ENCODE results near the gene JUNB. TPM values are rescaled to one million over a fixed set of nuclear protein-coding genes. Genes with fewer than 3 reads are reported as not detected.

Gene JUNB
- total RNA-seq, 1 experiment from 2014 or later, result 6.6 TPM

DNA sequence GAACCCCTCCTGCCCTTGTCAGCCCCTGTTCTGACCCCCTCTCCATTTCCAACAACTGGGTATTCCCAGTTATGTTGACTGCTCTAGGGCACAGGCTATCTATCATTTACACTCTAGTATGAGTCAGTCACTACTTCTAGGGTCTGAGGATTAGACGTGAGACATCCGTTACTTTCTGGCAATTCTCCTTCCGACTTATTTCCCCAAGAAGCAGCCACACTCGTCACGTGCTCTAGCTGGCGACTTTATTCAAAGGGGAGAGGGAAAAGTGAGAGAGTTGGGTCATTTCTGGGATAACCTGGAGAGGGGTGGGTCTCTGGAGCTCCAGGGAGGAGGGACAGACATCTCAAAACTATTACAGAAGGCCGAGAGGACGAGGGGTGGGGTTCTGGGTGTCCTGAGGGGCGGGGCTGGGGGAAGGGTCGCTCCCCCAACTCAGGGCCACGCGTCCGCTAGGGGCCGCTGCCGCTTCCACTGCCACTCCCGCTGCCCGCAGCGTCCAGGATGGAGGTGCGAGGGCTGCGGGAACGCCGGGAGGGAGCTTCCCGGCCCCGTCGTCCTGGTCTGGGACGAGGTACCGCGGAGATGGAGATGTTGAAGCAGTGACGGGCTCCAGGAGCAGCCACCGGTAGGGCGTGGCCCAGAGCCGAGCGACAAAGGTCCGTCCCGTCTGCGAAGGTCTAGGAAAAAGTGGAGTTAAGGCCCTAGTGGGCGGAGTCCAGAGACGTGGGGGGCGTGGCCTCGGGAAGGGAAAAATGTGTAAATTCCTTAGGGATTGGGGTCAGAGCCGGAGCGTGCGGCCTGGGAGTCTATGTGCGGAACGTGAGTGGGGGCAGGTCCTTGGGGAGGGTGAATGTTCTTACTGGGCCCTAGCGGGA lies 34.2 kb downstream of the JUNB start:
- peaks cover 21% of the 10 kb centered on the region for H3K4me1 Mint-ChIP-seq
- H3K27ac Mint-ChIP-seq, result peak overlapping the region; percentile 89
- no peaks in the 10 kb centered on the region for H3K36me3 Mint-ChIP-seq
- H3K4me3 Mint-ChIP-seq, result peak overlapping the region; percentile 77
- H3K9me3 Mint-ChIP-seq, result peaks cover 4% of the 10 kb centered on the region; the same call in 1 of the 2 replicates
- DNase-seq (ENCODE audit: low spot score) (peak; percentile 94), ATAC-seq (peak; percentile 85)
- ChIA-PET POLR2A (interaction anchor here (0.6 to 1.1 kb wide), 4 partner anchors 23 to 1560 kb away, joined by 3 to 6 read pairs (median 4); partner anchors contain the start of gene DNASE2), CTCF (interaction anchor here (0.5 to 5.4 kb wide), 42 partner anchors 9 to 740 kb away, joined by 3 to 103 read pairs (median 5); partner anchors contain the start of genes CALR, DNASE2, GCDH and GET3)
- H3K27me3 Mint-ChIP-seq (ENCODE audit: low read depth), result peaks cover 31% of the 10 kb centered on the region
- TF ChIP-seq, protein P1, sequence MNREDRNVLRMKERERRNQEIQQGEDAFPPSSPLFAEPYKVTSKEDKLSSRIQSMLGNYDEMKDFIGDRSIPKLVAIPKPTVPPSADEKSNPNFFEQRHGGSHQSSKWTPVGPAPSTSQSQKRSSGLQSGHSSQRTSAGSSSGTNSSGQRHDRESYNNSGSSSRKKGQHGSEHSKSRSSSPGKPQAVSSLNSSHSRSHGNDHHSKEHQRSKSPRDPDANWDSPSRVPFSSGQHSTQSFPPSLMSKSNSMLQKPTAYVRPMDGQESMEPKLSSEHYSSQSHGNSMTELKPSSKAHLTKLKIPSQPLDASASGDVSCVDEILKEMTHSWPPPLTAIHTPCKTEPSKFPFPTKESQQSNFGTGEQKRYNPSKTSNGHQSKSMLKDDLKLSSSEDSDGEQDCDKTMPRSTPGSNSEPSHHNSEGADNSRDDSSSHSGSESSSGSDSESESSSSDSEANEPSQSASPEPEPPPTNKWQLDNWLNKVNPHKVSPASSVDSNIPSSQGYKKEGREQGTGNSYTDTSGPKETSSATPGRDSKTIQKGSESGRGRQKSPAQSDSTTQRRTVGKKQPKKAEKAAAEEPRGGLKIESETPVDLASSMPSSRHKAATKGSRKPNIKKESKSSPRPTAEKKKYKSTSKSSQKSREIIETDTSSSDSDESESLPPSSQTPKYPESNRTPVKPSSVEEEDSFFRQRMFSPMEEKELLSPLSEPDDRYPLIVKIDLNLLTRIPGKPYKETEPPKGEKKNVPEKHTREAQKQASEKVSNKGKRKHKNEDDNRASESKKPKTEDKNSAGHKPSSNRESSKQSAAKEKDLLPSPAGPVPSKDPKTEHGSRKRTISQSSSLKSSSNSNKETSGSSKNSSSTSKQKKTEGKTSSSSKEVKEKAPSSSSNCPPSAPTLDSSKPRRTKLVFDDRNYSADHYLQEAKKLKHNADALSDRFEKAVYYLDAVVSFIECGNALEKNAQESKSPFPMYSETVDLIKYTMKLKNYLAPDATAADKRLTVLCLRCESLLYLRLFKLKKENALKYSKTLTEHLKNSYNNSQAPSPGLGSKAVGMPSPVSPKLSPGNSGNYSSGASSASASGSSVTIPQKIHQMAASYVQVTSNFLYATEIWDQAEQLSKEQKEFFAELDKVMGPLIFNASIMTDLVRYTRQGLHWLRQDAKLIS (CRISPR knock-in tag; IDR thresholded peaks at IDR 0.05; ENCODE audit: borderline replicate concordance), result no peak
- TF ChIP-seq MYBL2 (CRISPR knock-in tag; IDR thresholded peaks at IDR 0.05), result 0 out of 2 replicates have a peak, but pooled peaks have one; percentile 52
- 0 out of 2 replicates have a peak, but pooled peaks have one; percentile 20 for TF ChIP-seq PRDM15 (CRISPR knock-in tag; IDR thresholded peaks at IDR 0.05)
- TF ChIP-seq ETV6 (CRISPR knock-in tag; IDR thresholded peaks at IDR 0.05), result peak; percentile 67; the same call in 1 of the 2 replicates
- no peak; the same call in 1 of the 2 replicates for TF ChIP-seq ZNF138 (CRISPR knock-in tag; conservative IDR thresholded peaks at IDR 0.05)
- TF ChIP-seq ZNF425 (CRISPR knock-in tag; conservative IDR thresholded peaks at IDR 0.05), result no peak
- TF ChIP-seq FOXP1 (CRISPR knock-in tag; IDR thresholded peaks at IDR 0.05; ENCODE audit: borderline replicate concordance), result no peak
- no peak for TF ChIP-seq STAT6 (CRISPR knock-in tag; conservative IDR thresholded peaks at IDR 0.05; ENCODE audit: low read depth)
- TF ChIP-seq ATF1 (CRISPR knock-in tag; IDR thresholded peaks at IDR 0.05), result no peak
- no peak for TF ChIP-seq RORB (CRISPR knock-in tag; IDR thresholded peaks at IDR 0.05)
- TF ChIP-seq OVOL2 (CRISPR knock-in tag; IDR thresholded peaks at IDR 0.05; ENCODE audit: borderline replicate concordance), result no peak
- TF ChIP-seq, protein P2, sequence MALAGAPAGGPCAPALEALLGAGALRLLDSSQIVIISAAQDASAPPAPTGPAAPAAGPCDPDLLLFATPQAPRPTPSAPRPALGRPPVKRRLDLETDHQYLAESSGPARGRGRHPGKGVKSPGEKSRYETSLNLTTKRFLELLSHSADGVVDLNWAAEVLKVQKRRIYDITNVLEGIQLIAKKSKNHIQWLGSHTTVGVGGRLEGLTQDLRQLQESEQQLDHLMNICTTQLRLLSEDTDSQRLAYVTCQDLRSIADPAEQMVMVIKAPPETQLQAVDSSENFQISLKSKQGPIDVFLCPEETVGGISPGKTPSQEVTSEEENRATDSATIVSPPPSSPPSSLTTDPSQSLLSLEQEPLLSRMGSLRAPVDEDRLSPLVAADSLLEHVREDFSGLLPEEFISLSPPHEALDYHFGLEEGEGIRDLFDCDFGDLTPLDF (CRISPR knock-in tag; IDR thresholded peaks at IDR 0.05), result no peak
- TF ChIP-seq, protein P3, sequence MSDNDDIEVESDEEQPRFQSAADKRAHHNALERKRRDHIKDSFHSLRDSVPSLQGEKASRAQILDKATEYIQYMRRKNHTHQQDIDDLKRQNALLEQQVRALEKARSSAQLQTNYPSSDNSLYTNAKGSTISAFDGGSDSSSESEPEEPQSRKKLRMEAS (CRISPR knock-in tag; IDR thresholded peaks at IDR 0.05), result peak; percentile 95
- TF ChIP-seq CREM (CRISPR knock-in tag; IDR thresholded peaks at IDR 0.05), result no peak
- TF ChIP-seq JUN (CRISPR knock-in tag; IDR thresholded peaks at IDR 0.05), result no peak
- no peak for TF ChIP-seq CDX4 (CRISPR knock-in tag; IDR thresholded peaks at IDR 0.05; ENCODE audit: borderline replicate concordance)
- TF ChIP-seq, protein P4, sequence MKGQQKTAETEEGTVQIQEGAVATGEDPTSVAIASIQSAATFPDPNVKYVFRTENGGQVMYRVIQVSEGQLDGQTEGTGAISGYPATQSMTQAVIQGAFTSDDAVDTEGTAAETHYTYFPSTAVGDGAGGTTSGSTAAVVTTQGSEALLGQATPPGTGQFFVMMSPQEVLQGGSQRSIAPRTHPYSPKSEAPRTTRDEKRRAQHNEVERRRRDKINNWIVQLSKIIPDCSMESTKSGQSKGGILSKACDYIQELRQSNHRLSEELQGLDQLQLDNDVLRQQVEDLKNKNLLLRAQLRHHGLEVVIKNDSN (CRISPR knock-in tag; IDR thresholded peaks at IDR 0.05), result peak; percentile 33; the same call in 1 of the 2 replicates
- no peak for TF ChIP-seq FOXK1 (CRISPR knock-in tag; IDR thresholded peaks at IDR 0.05)

All from WTC11 (cell line).